WTC11 (cell line): ENCODE measurements around the gene NTSR1. TPM values are rescaled to one million over a fixed set of nuclear protein-coding genes. Genes with fewer than 3 reads are reported as not detected.

ENCODE experiments used
- ATAC-seq: fragments of 200-7000 bp; cut with Tn5 transposase; 2 replicates; pipeline ENCODE4 v1.10.0; 2021; ENCODE audit warnings: mild to moderate bottlenecking, moderate library complexity
- CTCF ChIA-PET: fragments of 300-600 bp; sonication (Branson Sonifier 250); formaldehyde crosslinking; loops from one replicate; lab custom pipeline; 2021; ENCODE audit warnings: antibody characterized with exemption; lab: Charles Lee
- POLR2A ChIA-PET: fragments of 350-600 bp; sonication (Branson Sonifier 250); formaldehyde crosslinking; loops from one replicate; lab custom pipeline; 2021; ENCODE audit warnings: antibody characterized with exemption; lab: Charles Lee
- DNase-seq: peaks from one replicate; pipeline ENCODE4 v3.0.0; 2021; ENCODE audit warnings: low spot score
- H3K27ac Mint-ChIP-seq: 2 replicates; pipeline ENCODE4 v1.8.0; 2021; ENCODE audit warnings: mixed read lengths
- H3K27me3 Mint-ChIP-seq: 2 replicates; pipeline ENCODE4 v1.8.0; 2021; ENCODE audit warnings: low read depth, mild to moderate bottlenecking, moderate library complexity, mixed read lengths
- H3K36me3 Mint-ChIP-seq: 2 replicates; pipeline ENCODE4 v1.8.0; 2021; ENCODE audit warnings: mixed read lengths
- H3K4me1 Mint-ChIP-seq: 2 replicates; pipeline ENCODE4 v1.8.0; 2022; ENCODE audit warnings: mixed read lengths
- H3K4me3 Mint-ChIP-seq: 2 replicates; pipeline ENCODE4 v1.8.0; 2021; ENCODE audit warnings: mild to moderate bottlenecking, moderate library complexity, mixed read lengths
- H3K9me3 Mint-ChIP-seq: 2 replicates; pipeline ENCODE4 v1.8.0; 2021; ENCODE audit warnings: mixed read lengths
- AR ChIP-seq: fragments of 250-450 bp; sonication (Bioruptor Pico); IDR thresholded peaks from 2 replicates; pipeline ENCODE4 v1.9.0; 2021; ENCODE audit warnings: mild to moderate bottlenecking
- CDX4 ChIP-seq: fragments of 250-450 bp; sonication (Bioruptor Pico); IDR thresholded peaks from 2 replicates; pipeline ENCODE4 v1.9.0; 2021; ENCODE audit warnings: moderate library complexity, mild to moderate bottlenecking, inconsistent platforms, borderline replicate concordance
- CREM ChIP-seq: sonication (generic); formaldehyde crosslinking; IDR thresholded peaks from 2 replicates; pipeline ENCODE4 v1.8.1; 2022; ENCODE audit warnings: mild to moderate bottlenecking, missing genetic modification reagents, moderate library complexity
- ERG ChIP-seq: fragments of 250-450 bp; sonication (Bioruptor Pico); IDR thresholded peaks from 2 replicates; pipeline ENCODE4 v1.8.0; 2021; ENCODE audit warnings: mild to moderate bottlenecking
- ESRRA ChIP-seq: sonication (generic); formaldehyde crosslinking; IDR thresholded peaks from 2 replicates; pipeline ENCODE4 v1.8.1; 2022; ENCODE audit warnings: mild to moderate bottlenecking, missing genetic modification reagents, borderline replicate concordance
- IRF1 ChIP-seq: sonication (generic); formaldehyde crosslinking; IDR thresholded peaks from 2 replicates; pipeline ENCODE4 v1.8.0; 2023; ENCODE audit warnings: missing genetic modification reagents
- JAZF1 ChIP-seq: fragments of 250-450 bp; sonication (Bioruptor Pico); IDR thresholded peaks from 2 replicates; pipeline ENCODE4 v1.9.0; 2021; ENCODE audit warnings: moderate library complexity, mild to moderate bottlenecking, inconsistent platforms
- KAT7 ChIP-seq: sonication (generic); formaldehyde crosslinking; IDR thresholded peaks from 2 replicates; pipeline ENCODE4 v1.8.1; 2023; ENCODE audit warnings: missing genetic modification reagents, mild to moderate bottlenecking, borderline replicate concordance
- OVOL2 ChIP-seq: fragments of 250-450 bp; sonication (Bioruptor Pico); IDR thresholded peaks from 2 replicates; pipeline ENCODE4 v1.9.0; 2021; ENCODE audit warnings: mild to moderate bottlenecking, borderline replicate concordance
- RELA ChIP-seq: sonication (generic); formaldehyde crosslinking; IDR thresholded peaks from 2 replicates; pipeline ENCODE4 v1.8.1; 2022; ENCODE audit warnings: missing genetic modification reagents, mild to moderate bottlenecking, borderline replicate concordance
- RORB ChIP-seq: fragments of 250-450 bp; sonication (Bioruptor Pico); IDR thresholded peaks from 2 replicates; pipeline ENCODE4 v1.9.0; 2021; ENCODE audit warnings: mild to moderate bottlenecking
- TEAD1 ChIP-seq: sonication (generic); formaldehyde crosslinking; IDR thresholded peaks from 2 replicates; pipeline ENCODE4 v1.8.0; 2022; ENCODE audit warnings: mild to moderate bottlenecking, missing genetic modification reagents
- TP53 ChIP-seq: sonication (generic); formaldehyde crosslinking; IDR thresholded peaks from 2 replicates; pipeline ENCODE4 v1.8.1; 2023; ENCODE audit warnings: mild to moderate bottlenecking, missing genetic modification reagents
- USF1 ChIP-seq: sonication (generic); formaldehyde crosslinking; IDR thresholded peaks from 2 replicates; pipeline ENCODE4 v1.8.0; 2022; ENCODE audit warnings: mild to moderate bottlenecking, missing genetic modification reagents
- ZMAT4 ChIP-seq: fragments of 250-450 bp; sonication (Bioruptor Pico); IDR thresholded peaks from 2 replicates; pipeline ENCODE4 v1.9.0; 2021; ENCODE audit warnings: mild to moderate bottlenecking
- ZNF219 ChIP-seq: sonication (generic); formaldehyde crosslinking; IDR thresholded peaks from 2 replicates; pipeline ENCODE4 v1.8.0; 2023; ENCODE audit warnings: missing genetic modification reagents, mild to moderate bottlenecking, borderline replicate concordance
- ZNF281 ChIP-seq: sonication (generic); formaldehyde crosslinking; IDR thresholded peaks from 2 replicates; pipeline ENCODE4 v1.8.0; 2023; ENCODE audit warnings: mild to moderate bottlenecking, missing genetic modification reagents
- ZNF671 ChIP-seq: fragments of 250-450 bp; sonication (Bioruptor Pico); IDR thresholded peaks from 2 replicates; pipeline ENCODE4 v1.8.0; 2021; ENCODE audit warnings: mild to moderate bottlenecking
- ZSCAN18 ChIP-seq: fragments of 250-450 bp; sonication (Bioruptor Pico); IDR thresholded peaks from 2 replicates; pipeline ENCODE4 v2.1.2; 2022; ENCODE audit warnings: mild to moderate bottlenecking, moderate library complexity
- total RNA-seq: library from RNA; stranded (reverse); gene quantifications from 3 replicates; pipeline ENCODE4 v1.2.3, GENCODE V29; 2021

NTSR1 gene
- total RNA-seq, 1 experiment from 2014 or later, result 0.63 TPM

GRCh38 chr20:62717933-62718332 lies 9.3 kb downstream of the NTSR1 start:
- no peak for TF ChIP-seq ZNF671 (CRISPR knock-in tag)
- TF ChIP-seq CREM (CRISPR knock-in tag), result no peak
- TF ChIP-seq ESRRA (CRISPR knock-in tag), result no peak
- TF ChIP-seq RORB (CRISPR knock-in tag), result no peak
- TF ChIP-seq RELA (CRISPR knock-in tag), result no peak
- TF ChIP-seq CDX4 (CRISPR knock-in tag), result no peak
- Mint-ChIP-seq H3K27me3 (peaks cover 15% of the 10 kb centered on the region), H3K4me1 (no peaks in the 10 kb centered on the region), H3K4me3 (no peak overlapping the region), H3K36me3 (peaks cover 12% of the 10 kb centered on the region), H3K27ac (no peak overlapping the region), H3K9me3 (peaks cover 28% of the 10 kb centered on the region)
- DNase-seq, result no peak
- ATAC-seq, result no peak
- POLR2A ChIA-PET, result no interaction called here
- CTCF ChIA-PET, result interaction anchor here (1.4 to 2.4 kb wide), 2 partner anchors 10 to 73 kb away, joined by 4 to 16 read pairs; partner anchors contain the start of gene NTSR1

GRCh38 chr20:62718546-62718945 lies 9.9 kb downstream of the NTSR1 start:
- TF ChIP-seq ZNF281 (CRISPR knock-in tag) (no peak), JAZF1 (CRISPR knock-in tag) (no peak), ZNF219 (CRISPR knock-in tag) (no peak), ERG (CRISPR knock-in tag) (no peak), ZSCAN18 (no peak), TP53 (CRISPR knock-in tag) (no peak), IRF1 (CRISPR knock-in tag) (no peak), KAT7 (no peak), TEAD1 (no peak), ZMAT4 (CRISPR knock-in tag) (no peak), USF1 (CRISPR knock-in tag) (no peak), OVOL2 (no peak), AR (CRISPR knock-in tag) (no peak)
- Mint-ChIP-seq H3K4me1 (no peaks in the 10 kb centered on the region), H3K36me3 (peaks cover 12% of the 10 kb centered on the region), H3K4me3 (no peak overlapping the region), H3K9me3 (peaks cover 28% of the 10 kb centered on the region), H3K27ac (no peak overlapping the region), H3K27me3 (peaks cover 14% of the 10 kb centered on the region)
- CTCF ChIA-PET, result interaction anchor here (0.6 to 2.4 kb wide), 3 partner anchors 10 to 194 kb away, joined by 3 to 16 read pairs (median 4); partner anchors contain the start of gene NTSR1
- no peak for DNase-seq
- ATAC-seq, result no peak
- POLR2A ChIA-PET, result interaction anchor here (1.1 kb wide), 1 partner anchor 104 kb away, joined by 3 read pairs; no protein-coding TSS in a partner anchor
